Stomach (tissue), 9 donors: ENCODE measurements around the gene RGS13. TPM values are rescaled to one million over a fixed set of nuclear protein-coding genes. Genes with fewer than 3 reads are reported as not detected.

ENCODE experiments used
- DNase-seq, 2 donors: peaks; one replicate each; pipeline versions ENCODE4 v3.0.0 to v3.0.0-alpha.2; 2013 to 2019
- H3K27ac ChIP-seq, 5 donors: fragments of 200-600 bp in 4 of 5; sonication (generic) in 4 of 5; one replicate each; pipeline ENCODE4 v1.5.1; 2013 to 2019; ENCODE audit warnings: mild to moderate bottlenecking in 1 of 5, moderate library complexity in 1 of 5
- H3K27me3 ChIP-seq, 3 donors: fragments of 200-600 bp; sonication (generic); one replicate each; pipeline ENCODE4 v1.5.1; 2017 to 2019; ENCODE audit warnings: mixed run types in 1 of 3
- H3K36me3 ChIP-seq, 4 donors: fragments of 200-600 bp; sonication (generic); 1 replicate in 3 of 4; 2 replicates in 1 of 4; pipeline ENCODE4 v1.5.1; 2016 to 2019
- H3K4me1 ChIP-seq, 4 donors: fragments of 200-600 bp; sonication (generic); one replicate each; pipeline ENCODE4 v1.5.1; 2016 to 2019
- H3K4me3 ChIP-seq, 4 donors: fragments of 200-600 bp; sonication (generic) in 3 of 4; one replicate each; pipeline ENCODE4 v1.5.1; 2016 to 2019; ENCODE audit warnings: mild to moderate bottlenecking in 1 of 4
- H3K9me3 ChIP-seq, 4 donors: fragments of 200-600 bp; sonication (generic); one replicate each; pipeline ENCODE4 v1.5.1; 2016 to 2019
- EP300 ChIP-seq: sonication (generic); formaldehyde crosslinking; IDR thresholded peaks from one replicate; pipeline ENCODE4 v1.6.1; 2017; ENCODE audit warnings: antibody characterized with exemption
- POLR2A ChIP-seq, 4 donors: fragments of 450-650 bp; IDR thresholded peaks; one replicate each; pipeline ENCODE4 v1.6.1; 2016; ENCODE audit warnings: antibody characterized with exemption in 4 of 4, control low read depth in 2 of 4, mild to moderate bottlenecking in 1 of 4, moderate library complexity in 1 of 4
- POLR2AphosphoS5 ChIP-seq, 3 donors: sonication (generic); formaldehyde crosslinking; IDR thresholded peaks; one replicate each; pipeline ENCODE4 v1.6.1; 2016; ENCODE audit warnings: antibody characterized with exemption in 3 of 3
- WGBS, 5 donors: extraction: QIAGEN DNeasy Blood & Tissue Kit in 3 of 5; methylation state at CpG; one replicate each; pipeline versions ENCODE4 v1.1.5 to v1.1.7; 2013 to 2018; 5-methylcytosine and 5-hydroxymethylcytosine counted together
- intact Hi-C: fragments of 100-400 bp; cut with DNase I; formaldehyde crosslinking; loops from one replicate; pipeline ENCODE4 v1.15.1; 2023; ENCODE audit warnings: low total_unique reads
- polyA plus RNA-seq, 3 donors: library from polyadenylated mRNA; stranded (reverse); fragments of 200-250 nt; gene quantifications; one replicate each; pipeline ENCODE4 v1.2.3, GENCODE V29; 2013
- total RNA-seq, 5 donors: library from RNA; depleted of rRNA; stranded (reverse); fragments of >200 nt; gene quantifications; one replicate each; pipeline versions ENCODE4 v1.1.0 to v1.2.3, GENCODE V29; 2014 to 2016
- TF ChIP-seq, protein P1 (sequence below), 7 experiments: fragments of 450-650 bp in 4 of 7; fragments of 200-600 bp in 3 of 7; sonication (generic) in 3 of 7; IDR thresholded peaks; one replicate each; pipeline ENCODE4 v1.5.1; 2016 to 2019; ENCODE audit warnings: antibody characterized with exemption in 7 of 7, control low read depth in 2 of 7, mild to moderate bottlenecking in 1 of 7
- donor health status: healthy with polysubstance abuse.
- donor health status: Bipolar disorder and iron deficiency.
- donor health status: healthy.

Gene RGS13
- total and polyA plus RNA-seq, 8 donors: 0.73 to 7.5 (median 2.0) TPM; not detected in 2

DNA sequence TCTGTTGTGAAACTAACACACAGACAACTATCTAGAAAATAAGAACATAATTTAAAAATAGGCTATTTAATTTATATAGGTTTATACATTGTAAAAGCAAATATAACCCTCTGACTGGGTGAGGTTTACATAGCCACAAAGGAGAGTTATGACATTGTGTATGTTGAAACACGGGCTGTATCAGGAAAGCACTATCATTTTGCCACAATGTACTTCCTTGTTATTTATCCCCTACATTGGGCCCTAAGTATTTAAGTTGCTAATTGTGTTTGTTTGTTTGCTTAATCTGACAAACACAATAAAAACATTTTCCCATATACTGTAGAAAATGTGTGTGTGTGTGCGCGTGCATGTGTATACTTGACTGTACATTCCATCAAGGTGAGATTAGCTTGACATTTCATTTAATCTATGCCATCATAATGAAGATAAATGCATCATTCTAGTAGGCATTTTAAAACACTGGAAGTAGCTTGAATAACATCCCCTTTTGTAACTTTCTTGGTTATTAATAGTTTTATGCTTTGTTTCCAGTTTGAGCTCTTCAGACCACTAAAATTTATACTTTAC, 72.1 kb downstream of the RGS13 start:
- Histone ChIP-seq H3K9me3 (no peaks in the 10 kb centered on the region), H3K27me3 (no peaks in the 10 kb centered on the region), H3K4me1 (no peaks in the 10 kb centered on the region), H3K4me3 (no peak overlapping the region), H3K27ac (no peak overlapping the region), H3K36me3 (no peaks in the 10 kb centered on the region)
- TF ChIP-seq, protein P1, sequence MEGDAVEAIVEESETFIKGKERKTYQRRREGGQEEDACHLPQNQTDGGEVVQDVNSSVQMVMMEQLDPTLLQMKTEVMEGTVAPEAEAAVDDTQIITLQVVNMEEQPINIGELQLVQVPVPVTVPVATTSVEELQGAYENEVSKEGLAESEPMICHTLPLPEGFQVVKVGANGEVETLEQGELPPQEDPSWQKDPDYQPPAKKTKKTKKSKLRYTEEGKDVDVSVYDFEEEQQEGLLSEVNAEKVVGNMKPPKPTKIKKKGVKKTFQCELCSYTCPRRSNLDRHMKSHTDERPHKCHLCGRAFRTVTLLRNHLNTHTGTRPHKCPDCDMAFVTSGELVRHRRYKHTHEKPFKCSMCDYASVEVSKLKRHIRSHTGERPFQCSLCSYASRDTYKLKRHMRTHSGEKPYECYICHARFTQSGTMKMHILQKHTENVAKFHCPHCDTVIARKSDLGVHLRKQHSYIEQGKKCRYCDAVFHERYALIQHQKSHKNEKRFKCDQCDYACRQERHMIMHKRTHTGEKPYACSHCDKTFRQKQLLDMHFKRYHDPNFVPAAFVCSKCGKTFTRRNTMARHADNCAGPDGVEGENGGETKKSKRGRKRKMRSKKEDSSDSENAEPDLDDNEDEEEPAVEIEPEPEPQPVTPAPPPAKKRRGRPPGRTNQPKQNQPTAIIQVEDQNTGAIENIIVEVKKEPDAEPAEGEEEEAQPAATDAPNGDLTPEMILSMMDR (IDR thresholded peaks at IDR 0.05): no peak
- no peak for TF ChIP-seq POLR2AphosphoS5 (IDR thresholded peaks at IDR 0.05)
- TF ChIP-seq EP300: no peak
- TF ChIP-seq POLR2A (IDR thresholded peaks at IDR 0.05): no peak
- 72 to 77% (median 73%) methylated on average over 3 of the region's 3 CpGs for WGBS, 5 donors
- intact Hi-C loops: no loop called here
- DNase-seq: peak in 1 of 2 donors; percentile 28

DNA sequence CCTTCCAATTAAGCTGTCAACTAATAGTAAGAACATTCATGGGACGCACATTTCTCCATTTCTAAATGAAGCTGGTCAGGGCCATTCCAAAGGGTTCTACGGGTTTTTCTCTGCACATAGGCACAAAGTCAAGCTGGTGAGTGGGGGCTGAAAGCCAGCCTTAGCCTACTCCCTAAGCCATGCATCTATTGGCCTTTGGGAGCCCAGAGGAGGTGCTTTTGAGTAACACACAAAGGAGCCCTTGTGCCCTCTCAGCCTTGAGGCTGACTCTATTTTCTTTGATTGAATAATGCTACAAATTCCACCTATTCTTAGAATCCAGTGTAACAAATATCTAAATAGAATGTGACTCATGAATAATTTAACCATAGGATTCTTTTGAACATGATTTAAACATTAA, 73.6 kb downstream of the RGS13 start:
- H3K36me3 ChIP-seq: no peaks in the 10 kb centered on the region
- H3K4me1 ChIP-seq: no peaks in the 10 kb centered on the region
- intact Hi-C loops: no loop called here
- no peak overlapping the region for H3K27ac ChIP-seq
- TF ChIP-seq POLR2A (IDR thresholded peaks at IDR 0.05): no peak
- no peak for TF ChIP-seq POLR2AphosphoS5 (IDR thresholded peaks at IDR 0.05)
- TF ChIP-seq, protein P1 (IDR thresholded peaks at IDR 0.05): no peak
- 85 to 94% (median 88%) methylated on average over 2 of the region's 2 CpGs for WGBS, 5 donors
- DNase-seq: peak in 1 of 2 donors; percentile 28
- H3K27me3 ChIP-seq: no peaks in the 10 kb centered on the region
- H3K9me3 ChIP-seq: no peaks in the 10 kb centered on the region
- H3K4me3 ChIP-seq: no peak overlapping the region

Other genes with a start within 250 kb of the RGS13 start
- gene RGS1, start 60.4 kb upstream of the RGS13 start, total RNA-seq: 10 to 100 TPM in 3 of 5 donors, 1 to 10 TPM in 2; 1.8 to 39.3 (median 25.1) TPM
- gene RGS1, start 60.4 kb upstream of the RGS13 start, polyA plus RNA-seq: 10 to 100 TPM; 12.8 to 22.2 (median 13.1) TPM
- gene RGS2, start 172.9 kb downstream of the RGS13 start, total RNA-seq: 100 to 1,000 TPM in 2 of 5 donors, 10 to 100 TPM in 3; 40.6 to 150 (median 95.1) TPM
- 100 to 1,000 TPM in 2 of 3 donors, 10 to 100 TPM in 1; 85.7 to 204 (median 107) TPM for gene RGS2, start 172.9 kb downstream of the RGS13 start, polyA plus RNA-seq